GM21825 (cell line): ENCODE measurements around the gene TMEM59.

Experiments
- ATAC-seq: cut with Tn5 transposase; IDR thresholded peaks from one replicate; pipeline ENCODE4 v1.9.1; 2021; ENCODE audit warnings: mild to moderate bottlenecking, moderate library complexity; ENCODE audit not compliant: unreplicated experiment

The TMEM59 gene

DNA sequence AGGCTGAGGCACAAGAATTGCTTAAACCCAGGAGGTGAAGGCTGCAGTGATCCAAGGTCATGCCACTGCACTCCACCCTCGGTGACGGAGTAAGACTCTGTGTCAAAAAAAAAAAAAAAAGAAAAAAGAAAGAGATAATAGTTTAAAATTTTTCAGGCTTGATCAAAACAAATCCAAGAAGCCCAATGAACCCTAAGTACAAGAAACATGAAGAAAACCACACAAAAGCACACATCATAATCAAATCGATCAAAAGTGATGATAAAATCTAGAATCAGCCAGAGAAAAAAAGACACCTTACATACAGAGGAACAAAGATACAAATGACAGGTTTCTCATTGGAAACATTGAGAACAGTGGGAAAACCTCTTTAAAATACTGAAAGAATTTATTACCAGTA lies 66.5 kb downstream of the TMEM59 start:
- ATAC-seq, result no peak

GRCh38 chr1:53984726-53985125 lies 68.3 kb downstream of the TMEM59 start:
- no peak for ATAC-seq

DNA sequence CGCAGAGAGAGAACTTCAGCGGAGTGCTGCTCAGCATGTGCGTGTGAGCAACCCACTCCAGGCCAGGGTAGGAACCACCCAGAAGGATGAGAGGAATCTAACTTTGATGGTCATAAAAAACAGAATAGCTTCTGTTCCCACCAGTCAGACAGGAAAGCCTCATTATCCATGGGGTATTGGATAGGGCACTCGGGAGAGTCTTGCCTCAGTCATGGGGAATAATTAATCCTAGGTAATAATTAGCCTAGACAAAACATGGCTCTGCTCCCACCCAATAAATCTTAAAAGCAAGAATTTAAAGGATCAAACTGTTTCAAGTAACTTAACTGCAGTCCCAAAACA lies 70.3 kb downstream of the TMEM59 start:
- ATAC-seq, result no peak

- no peak for ATAC-seq
These were observed 70.8 kb downstream of the TMEM59 start for GRCh38 chr1:53982034-53982762.

- ATAC-seq, result no peak
These were observed 71.8 kb downstream of the TMEM59 start for GRCh38 chr1:53981220-53981619.

GRCh38 chr1:53979712-53980450 lies 73.1 kb downstream of the TMEM59 start:
- ATAC-seq, result no peak
